NOMO-1 treated with dmso at 0.1 percent for 144 hours (cell line): ENCODE results near the gene CDK12.

Experiments used
- DNase-seq: peaks from one replicate; lab custom pipeline; 2025; ENCODE audit not compliant: unreplicated experiment; lab: John Stamatoyannopoulos, UW

CDK12 gene

GRCh38 chr17:39548494-39549225 lies 87.4 kb downstream of the CDK12 start:
- no peak for DNase-seq

DNA sequence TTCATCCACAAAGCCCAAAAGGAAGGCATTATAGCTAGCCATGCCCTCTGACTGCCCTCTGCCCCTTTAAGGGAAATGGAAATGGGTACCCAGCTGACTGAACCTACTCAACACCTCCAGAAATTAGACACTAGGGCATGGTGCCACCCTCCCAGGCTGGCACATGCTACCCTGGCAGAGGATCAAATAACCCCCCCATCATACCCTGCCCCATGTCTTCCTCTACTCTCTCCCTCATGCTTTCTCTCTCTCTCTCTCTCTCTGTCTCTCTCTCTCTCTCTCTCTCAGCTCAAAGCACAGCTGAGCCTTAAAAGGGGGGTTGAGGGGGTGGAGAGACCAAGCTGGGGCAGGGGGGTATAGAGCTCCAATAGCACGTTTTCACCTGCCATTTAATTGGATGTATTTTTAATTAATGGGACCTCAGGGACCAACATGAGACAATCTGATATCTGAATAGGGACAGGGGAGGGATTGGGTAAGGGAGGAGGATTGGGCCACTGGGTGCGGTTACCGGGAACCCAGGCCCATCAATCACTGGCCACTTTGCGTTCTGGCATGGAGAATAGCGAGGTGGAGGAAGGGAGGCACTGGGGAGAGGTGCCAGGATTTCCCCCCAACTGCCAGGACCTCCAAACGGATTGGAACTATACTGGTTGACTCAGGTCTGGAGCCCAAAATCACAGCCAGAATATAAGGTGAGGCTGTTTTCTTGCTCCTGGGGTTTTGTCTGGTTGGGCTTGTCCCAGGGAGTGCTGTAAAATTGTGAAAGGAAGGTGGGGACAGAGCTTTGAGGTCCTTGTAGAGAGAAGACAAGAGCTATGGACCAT lies 88.7 kb downstream of the CDK12 start:
- DNase-seq: no peak

DNA sequence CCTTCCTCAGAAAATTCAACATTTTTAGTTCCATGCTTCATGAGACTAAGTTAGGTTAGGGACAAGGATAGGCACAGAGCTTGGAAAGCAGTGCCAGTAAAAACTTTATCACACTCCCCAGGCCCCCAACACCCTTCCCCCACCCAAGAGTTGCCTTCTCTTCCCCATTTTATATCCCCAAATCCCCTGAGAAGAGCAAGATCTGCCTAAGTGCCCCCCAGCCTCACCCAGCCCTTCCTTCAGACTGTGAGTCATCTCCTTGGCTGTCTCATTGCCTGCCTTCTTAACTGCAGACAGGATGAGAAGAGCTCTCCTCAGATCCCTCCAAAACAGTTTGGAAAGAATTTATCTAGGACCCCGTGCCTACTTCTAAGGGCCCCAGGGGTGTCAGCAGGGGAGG lies 90.6 kb downstream of the CDK12 start:
- no peak for DNase-seq

GRCh38 chr17:39553341-39553945 lies 92.2 kb downstream of the CDK12 start:
- DNase-seq: no peak

DNA sequence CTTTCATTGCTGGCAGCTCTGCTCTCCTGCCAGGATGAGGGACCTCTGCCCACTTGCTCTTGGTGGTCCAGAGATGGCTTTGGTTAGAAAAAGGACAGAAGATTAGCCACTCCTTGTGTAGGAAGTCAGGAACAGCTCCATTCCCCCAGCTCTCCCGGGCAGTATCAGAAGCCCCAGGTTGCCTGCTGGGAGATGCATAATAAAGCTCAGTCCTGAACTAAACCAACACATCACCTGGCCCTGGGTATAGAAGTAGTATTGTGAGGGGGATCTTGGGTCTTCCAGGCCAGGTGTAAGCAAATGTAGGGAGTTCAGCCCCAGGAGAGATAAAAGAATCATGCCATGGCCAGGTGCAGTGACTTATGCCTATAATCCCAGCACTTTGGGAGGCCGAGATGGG lies 94.1 kb downstream of the CDK12 start:
- no peak for DNase-seq

- DNase-seq: no peak
Measured at GRCh38 chr17:39556423-39556822, 95.1 kb downstream of the CDK12 start.

DNA sequence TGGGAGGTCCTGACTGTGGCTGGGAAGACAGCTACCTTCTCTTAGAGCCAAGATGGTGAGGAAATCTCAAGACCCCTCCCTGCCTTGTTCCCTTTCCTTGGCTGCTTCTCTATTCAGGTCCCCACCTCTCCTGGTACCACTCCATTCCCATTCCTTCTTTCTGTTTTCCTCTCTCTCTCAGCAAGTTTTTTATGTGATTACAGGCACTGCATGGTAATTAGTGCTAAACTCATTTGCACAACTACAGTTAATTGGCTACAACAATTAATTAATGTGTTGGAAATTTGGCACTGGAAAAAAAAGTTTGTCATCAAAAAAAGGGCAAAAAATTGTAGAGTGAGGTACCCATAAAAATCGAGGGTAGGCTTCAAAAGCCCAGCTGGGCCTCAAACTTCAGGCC lies 101.1 kb downstream of the CDK12 start:
- DNase-seq: no peak

DNA sequence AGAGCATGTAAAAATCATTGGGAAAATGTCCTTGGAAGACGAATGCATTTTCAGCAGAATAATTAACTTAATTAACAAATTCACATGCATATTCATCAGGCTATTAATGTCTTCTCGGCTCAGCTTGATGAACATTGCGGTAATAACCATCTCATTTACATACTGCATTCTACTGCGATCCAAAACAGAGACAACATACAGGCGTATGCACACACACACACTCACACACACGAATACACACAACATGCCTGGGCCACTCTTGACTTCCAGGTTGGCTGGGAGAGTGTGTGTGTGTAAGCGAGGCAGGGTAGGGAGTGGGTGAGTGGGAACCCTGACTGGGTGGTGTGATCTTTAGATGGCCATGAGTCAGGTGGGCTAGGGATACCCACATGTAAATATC lies 101.7 kb downstream of the CDK12 start:
- DNase-seq: no peak

- DNase-seq: no peak
Measured at GRCh38 chr17:39563476-39563875, 102.2 kb downstream of the CDK12 start.

DNA sequence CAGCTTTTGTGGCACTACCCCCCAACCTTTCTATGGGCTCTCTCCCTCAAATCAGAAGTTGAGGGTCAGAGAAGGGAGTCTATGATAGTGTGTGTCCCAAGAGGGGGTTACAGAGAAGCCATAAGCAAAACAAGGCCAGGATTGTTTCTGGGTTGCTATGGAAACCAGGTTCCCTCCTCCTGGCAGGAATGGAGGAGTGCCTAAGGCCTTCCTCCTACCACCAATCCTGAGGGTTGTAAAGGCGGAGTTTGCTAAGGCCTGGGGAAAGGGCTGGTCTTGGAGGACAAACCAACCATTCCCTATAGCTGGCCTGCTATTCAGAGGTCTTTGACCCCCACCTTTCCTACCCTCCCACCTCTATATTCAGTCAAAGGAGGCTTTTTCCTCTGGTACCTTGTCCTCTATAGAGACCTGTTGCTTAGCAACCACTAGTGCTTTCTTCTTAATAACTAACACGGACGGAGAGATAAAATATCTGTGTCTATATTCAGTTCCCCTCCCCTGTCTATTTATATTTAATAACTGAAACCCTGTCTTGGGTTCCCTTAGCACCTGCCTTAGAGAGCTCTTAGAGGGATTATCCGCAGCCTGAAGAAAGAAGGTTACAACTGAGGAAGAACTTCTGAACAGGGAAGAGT lies 103.0 kb downstream of the CDK12 start:
- no peak for DNase-seq

GRCh38 chr17:39566094-39566850 lies 105.0 kb downstream of the CDK12 start:
- DNase-seq: no peak

- no peak for DNase-seq
Measured at GRCh38 chr17:39568702-39569101, 107.4 kb downstream of the CDK12 start.

GRCh38 chr17:39569126-39569525 lies 107.8 kb downstream of the CDK12 start:
- no peak for DNase-seq

DNA sequence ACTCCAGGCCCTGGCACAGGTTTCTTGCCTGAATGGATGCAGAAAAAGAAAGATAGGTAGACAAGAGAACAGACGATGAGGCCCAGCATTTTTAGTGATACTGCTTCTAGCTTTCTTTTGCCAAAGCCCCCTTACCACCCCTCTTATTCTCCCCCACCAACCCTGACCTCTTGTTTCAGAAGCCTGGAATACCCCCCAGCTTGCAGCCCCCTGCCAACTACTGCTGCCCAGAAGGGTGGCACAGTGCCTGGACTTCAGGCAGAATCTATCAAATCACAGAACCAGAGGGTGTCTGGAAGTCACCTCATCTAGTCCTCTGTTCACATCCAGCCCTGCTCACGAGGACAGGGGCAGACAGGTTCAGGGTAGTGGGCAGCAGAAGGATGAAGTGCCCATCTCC lies 110.8 kb downstream of the CDK12 start:
- DNase-seq: no peak

- peak; percentile 17 for DNase-seq
Measured at GRCh38 chr17:39573447-39574298, 112.4 kb downstream of the CDK12 start.

GRCh38 chr17:39576187-39576586 lies 114.9 kb downstream of the CDK12 start:
- DNase-seq: no peak

DNA sequence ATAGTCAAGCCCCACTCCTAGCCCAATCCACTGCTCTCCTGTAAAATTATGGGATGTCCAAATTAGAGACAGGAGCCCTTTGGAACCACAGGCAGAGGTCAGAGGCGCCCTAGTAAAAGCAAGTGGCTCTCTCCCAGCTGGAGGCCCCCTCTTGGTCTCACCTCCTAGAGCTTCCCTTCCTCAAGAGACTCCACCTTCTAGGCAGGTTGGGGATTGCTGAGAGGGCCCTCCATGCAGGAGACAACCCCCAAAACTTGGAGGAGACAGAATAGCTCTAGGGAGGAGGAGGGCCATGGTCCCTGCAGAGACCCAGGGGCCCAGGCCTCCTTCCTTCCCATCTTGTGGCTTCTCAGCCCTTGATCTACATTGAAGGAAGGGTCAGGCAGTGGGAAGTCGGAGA lies 117.0 kb downstream of the CDK12 start:
- DNase-seq: no peak

DNA sequence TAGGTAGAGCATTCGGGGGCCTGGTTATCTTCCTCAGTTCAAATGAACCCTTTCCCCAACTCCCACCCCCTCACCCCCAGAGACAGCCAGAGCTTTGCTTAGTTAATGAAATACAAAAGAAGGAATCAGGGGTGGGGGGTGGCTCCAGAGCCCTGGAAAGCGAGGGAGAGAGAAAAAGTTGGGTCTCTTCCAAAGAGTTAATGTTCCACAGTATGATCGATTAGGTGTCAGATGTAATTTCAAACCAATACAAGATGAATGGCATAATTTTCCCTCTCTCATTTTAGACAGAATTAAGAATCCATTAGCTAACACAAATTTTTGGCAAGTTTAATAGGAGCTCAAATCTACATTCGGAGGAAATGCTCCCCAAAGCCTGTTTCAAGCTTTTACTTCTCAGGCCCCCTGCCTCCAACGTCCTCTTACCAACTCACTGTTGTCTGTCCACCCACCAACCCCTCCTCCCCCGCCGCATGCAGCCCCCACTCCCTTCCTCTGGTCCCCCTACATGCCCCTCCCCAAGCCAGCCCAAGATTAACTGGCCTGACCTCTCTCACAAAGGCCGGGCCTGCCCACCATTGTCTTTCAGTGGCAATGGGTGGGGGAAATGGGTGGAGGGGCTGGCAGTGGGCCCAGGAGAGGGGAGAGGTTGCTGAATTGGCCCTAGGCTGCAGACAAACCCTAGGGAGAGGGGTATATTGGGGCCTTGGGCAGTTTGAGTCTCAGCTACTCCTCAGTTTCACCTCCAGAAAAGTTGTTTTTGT lies 118.2 kb downstream of the CDK12 start:
- no peak for DNase-seq

GRCh38 chr17:39580082-39580468 lies 118.8 kb downstream of the CDK12 start:
- DNase-seq: no peak
